GM10266 (cell line): ENCODE data around the gene HAUS5.

Experiments
- DNase-seq: peaks from one replicate; pipeline ENCODE4 v3.0.0; 2012; ENCODE audit errors: extremely low spot score
- TF ChIP-seq, protein P1 (sequence below): IDR thresholded peaks from 2 replicates; pipeline ENCODE4 v1.5.1; 2012; ENCODE audit warnings: mild to moderate bottlenecking, low read depth; ENCODE audit not compliant: control insufficient read depth, insufficient read depth; ENCODE audit errors: missing control alignments

HAUS5 gene

GRCh38 chr19:35643255-35644205 is 31.0 kb downstream of the HAUS5 start:
- TF ChIP-seq, protein P1, sequence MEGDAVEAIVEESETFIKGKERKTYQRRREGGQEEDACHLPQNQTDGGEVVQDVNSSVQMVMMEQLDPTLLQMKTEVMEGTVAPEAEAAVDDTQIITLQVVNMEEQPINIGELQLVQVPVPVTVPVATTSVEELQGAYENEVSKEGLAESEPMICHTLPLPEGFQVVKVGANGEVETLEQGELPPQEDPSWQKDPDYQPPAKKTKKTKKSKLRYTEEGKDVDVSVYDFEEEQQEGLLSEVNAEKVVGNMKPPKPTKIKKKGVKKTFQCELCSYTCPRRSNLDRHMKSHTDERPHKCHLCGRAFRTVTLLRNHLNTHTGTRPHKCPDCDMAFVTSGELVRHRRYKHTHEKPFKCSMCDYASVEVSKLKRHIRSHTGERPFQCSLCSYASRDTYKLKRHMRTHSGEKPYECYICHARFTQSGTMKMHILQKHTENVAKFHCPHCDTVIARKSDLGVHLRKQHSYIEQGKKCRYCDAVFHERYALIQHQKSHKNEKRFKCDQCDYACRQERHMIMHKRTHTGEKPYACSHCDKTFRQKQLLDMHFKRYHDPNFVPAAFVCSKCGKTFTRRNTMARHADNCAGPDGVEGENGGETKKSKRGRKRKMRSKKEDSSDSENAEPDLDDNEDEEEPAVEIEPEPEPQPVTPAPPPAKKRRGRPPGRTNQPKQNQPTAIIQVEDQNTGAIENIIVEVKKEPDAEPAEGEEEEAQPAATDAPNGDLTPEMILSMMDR, result peak; percentile 13
- peak; percentile 91 for DNase-seq

GRCh38 chr19:35644206-35644986 is 31.9 kb downstream of the HAUS5 start:
- TF ChIP-seq, protein P1, result no peak
- peak; percentile 97 for DNase-seq

- peak; percentile 76 for DNase-seq
- TF ChIP-seq, protein P1, result no peak
These were observed 32.6 kb downstream of the HAUS5 start for GRCh38 chr19:35644987-35645679.

GRCh38 chr19:35645680-35646511 is 33.4 kb downstream of the HAUS5 start:
- DNase-seq, result no peak
- TF ChIP-seq, protein P1, result no peak

- peak; percentile 96 for DNase-seq
- TF ChIP-seq, protein P1, result no peak
These were observed 35.8 kb downstream of the HAUS5 start, which contains the start of gene COX6B1 for GRCh38 chr19:35648017-35648961. TSS of gene COX6B1 (plus strand) at chr19:35648323. CDS start at chr19:35651244, 2,921 bp downstream.
